Activated CD4-positive, alpha-beta T cell treated with anti-CD3 and anti-CD28 coated beads, Interleukin-2, amount 50 U/mL, for 48 hours (primary cell): ENCODE data around the gene RBMS2.
A peak's percentile ranks its signal among the peaks of the same experiment; 100 is the strongest.

Experiments
- DNase-seq, 2 experiments: peaks; one replicate each; pipeline ENCODE4 v3.0.0-alpha.2; 2020

Gene RBMS2

GRCh38 chr12:56589783-56590182 is 68.2 kb downstream of the RBMS2 start:
- DNase-seq = no peak

GRCh38 chr12:56590237-56590830 is 68.7 kb downstream of the RBMS2 start:
- peak in 1 of 2 experiments; percentile 19 for DNase-seq

GRCh38 chr12:56591126-56591525 is 69.5 kb downstream of the RBMS2 start:
- no peak for DNase-seq

GRCh38 chr12:56591961-56592360 is 70.3 kb downstream of the RBMS2 start:
- DNase-seq = no peak

GRCh38 chr12:56593909-56594621 is 72.4 kb downstream of the RBMS2 start:
- DNase-seq = peak; percentile 63 to 67

- no peak for DNase-seq
Observed at GRCh38 chr12:56596815-56597214, 75.2 kb downstream of the RBMS2 start.

- DNase-seq = no peak
Observed at GRCh38 chr12:56599041-56599440, 77.4 kb downstream of the RBMS2 start.

GRCh38 chr12:56599797-56600196 is 78.2 kb downstream of the RBMS2 start:
- DNase-seq = no peak

- no peak for DNase-seq
Observed at GRCh38 chr12:56600753-56601152, 79.1 kb downstream of the RBMS2 start.

GRCh38 chr12:56601503-56601902 is 79.9 kb downstream of the RBMS2 start:
- DNase-seq = peak; percentile 34 to 37

GRCh38 chr12:56602239-56602638 is 80.6 kb downstream of the RBMS2 start:
- DNase-seq = no peak

- DNase-seq = no peak
Observed at GRCh38 chr12:56604355-56604754, 82.7 kb downstream of the RBMS2 start.

GRCh38 chr12:56614627-56615026 is 93.0 kb downstream of the RBMS2 start:
- DNase-seq = no peak

GRCh38 chr12:56616244-56616643 is 94.6 kb downstream of the RBMS2 start:
- DNase-seq = no peak

- DNase-seq = no peak
Observed at GRCh38 chr12:56616925-56617324, 95.3 kb downstream of the RBMS2 start.

GRCh38 chr12:56622535-56622934 is 100.9 kb downstream of the RBMS2 start:
- DNase-seq = no peak

- DNase-seq = no peak
Observed at GRCh38 chr12:56626701-56627100, 105.1 kb downstream of the RBMS2 start.

- DNase-seq = peak; percentile 68 to 73
Observed at GRCh38 chr12:56628671-56629458, 107.2 kb downstream of the RBMS2 start.

- DNase-seq = peak; percentile 50 to 58
Observed at GRCh38 chr12:56629459-56630179, 108.0 kb downstream of the RBMS2 start.

- peak; percentile 86 to 89 for DNase-seq
Observed at GRCh38 chr12:56630180-56630632, 108.6 kb downstream of the RBMS2 start, which contains the start of gene BAZ2A. TSS of gene BAZ2A (minus strand) at chr12:56630326. CDS start at chr12:56617530, 12,796 bp downstream.

GRCh38 chr12:56631790-56632700 is 110.4 kb downstream of the RBMS2 start:
- DNase-seq = peak; percentile 68 to 73
